WI38 (cell line): ENCODE data around the gene SNX10.

Experiments
- H3K4me3 ChIP-seq: 2 replicates; pipeline ENCODE4 v1.5.1; 2011; ENCODE audit warnings: low read depth, mild to moderate bottlenecking, control low read depth, low read length
- CTCF ChIP-seq: IDR thresholded peaks from 2 replicates; pipeline ENCODE4 v1.5.1; 2012; ENCODE audit warnings: low read depth, mild to moderate bottlenecking, control low read depth, low read length

Gene SNX10

DNA sequence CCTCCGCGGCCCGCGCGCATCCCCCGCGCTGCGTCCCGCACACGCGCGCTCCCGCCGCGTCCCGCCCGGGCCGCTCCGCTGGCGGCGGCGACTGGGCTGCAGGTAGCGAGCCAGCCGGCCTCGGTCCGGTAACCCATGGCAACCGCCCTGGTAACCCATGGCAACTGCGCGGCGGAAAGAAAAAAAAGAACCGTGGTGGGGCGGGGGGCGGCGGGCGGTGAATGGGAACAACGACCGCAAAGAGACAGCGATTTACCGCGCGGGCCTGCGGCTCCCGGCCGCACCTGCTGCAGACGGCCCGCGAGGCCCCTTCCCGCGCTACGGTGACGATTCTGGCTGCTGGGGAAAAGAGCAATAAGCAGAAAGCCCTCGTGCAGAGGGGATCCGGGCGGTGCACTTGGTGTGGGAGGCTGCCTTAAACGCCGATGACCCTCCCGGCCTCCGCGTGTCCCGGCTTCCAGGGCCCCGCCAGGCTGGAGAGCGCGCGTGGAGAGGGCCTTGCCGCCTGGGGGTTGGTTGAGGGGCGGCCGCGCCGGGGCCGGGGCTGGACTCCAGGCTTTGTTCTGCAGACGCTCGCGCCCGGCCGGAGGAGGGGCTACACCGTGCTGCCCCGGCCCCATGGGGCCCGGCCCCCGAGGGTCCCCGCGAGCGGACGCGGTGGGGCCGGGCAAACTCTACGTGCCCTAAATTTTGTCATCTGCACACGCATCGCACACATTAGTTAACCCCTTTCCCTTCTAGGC is 84.7 kb downstream of the SNX10 start:
- no peak overlapping the region for H3K4me3 ChIP-seq

GRCh38 chr7:26378016-26378415 is 86.4 kb downstream of the SNX10 start:
- H3K4me3 ChIP-seq = no peak overlapping the region
- TF ChIP-seq CTCF = no peak

More for the DNA sequence above, 84.7 kb downstream of the SNX10 start:
- TF ChIP-seq CTCF = no peak

- no peak for TF ChIP-seq CTCF
- no peak overlapping the region for H3K4me3 ChIP-seq
Observed at GRCh38 chr7:26379711-26380110, 88.0 kb downstream of the SNX10 start.

- H3K4me3 ChIP-seq = no peak overlapping the region
- no peak for TF ChIP-seq CTCF
Observed at GRCh38 chr7:26381476-26382353, 90.1 kb downstream of the SNX10 start.

- H3K4me3 ChIP-seq = no peak overlapping the region
- TF ChIP-seq CTCF = no peak
Observed at GRCh38 chr7:26385240-26385639, 93.6 kb downstream of the SNX10 start.

DNA sequence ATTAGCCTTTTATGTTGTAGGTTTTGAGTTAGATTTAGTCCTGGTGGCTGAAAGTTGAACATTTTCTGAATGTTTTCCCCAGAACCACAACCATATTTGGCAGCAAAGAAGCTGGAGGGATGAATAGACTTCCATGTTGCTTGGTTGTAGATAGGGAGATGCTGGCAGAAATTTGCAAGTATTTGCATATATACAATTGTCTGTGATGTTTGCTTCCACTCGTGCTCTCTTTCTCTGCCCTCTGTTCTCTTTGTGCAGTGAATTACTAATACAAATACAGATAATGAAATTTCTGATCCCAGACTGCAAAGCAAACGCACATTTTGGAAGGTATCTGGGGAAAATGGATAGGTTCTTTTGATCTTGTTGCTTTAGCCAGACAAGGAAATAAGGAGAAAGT is 96.1 kb downstream of the SNX10 start:
- H3K4me3 ChIP-seq = no peak overlapping the region
- TF ChIP-seq CTCF = no peak

DNA sequence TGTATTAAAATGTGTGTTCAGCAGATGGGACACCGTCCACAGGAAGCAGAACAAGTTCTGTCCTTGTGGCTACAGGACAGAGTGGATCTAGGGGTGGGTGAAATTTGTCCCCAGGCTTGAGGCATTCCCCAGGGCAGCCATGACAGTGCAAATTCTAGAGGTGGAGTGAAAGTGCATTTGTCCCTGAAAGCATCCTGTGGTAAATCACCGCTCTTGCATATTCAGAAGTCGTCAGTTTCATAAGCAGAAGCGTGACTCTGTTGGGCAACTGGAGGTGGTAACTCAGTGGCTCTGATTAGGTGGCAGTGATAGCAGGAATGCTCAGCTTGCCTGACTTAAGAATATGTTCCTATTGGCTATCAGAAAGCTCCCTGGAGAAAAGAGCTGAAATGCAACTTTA is 96.6 kb downstream of the SNX10 start:
- TF ChIP-seq CTCF = no peak

More for the DNA sequence above, 96.6 kb downstream of the SNX10 start:
- H3K4me3 ChIP-seq = no peak overlapping the region
